ENCODE data around the gene TCERG1. TPM values are rescaled to one million over a fixed set of nuclear protein-coding genes. Genes with fewer than 3 reads are reported as not detected.
A peak's percentile ranks its signal among the peaks of the same experiment; 100 is the strongest.

The TCERG1 gene
- total RNA-seq, 1 donor from 2014 or later: 32.6 TPM

GRCh38 chr5:146529984-146530383 is 82.9 kb downstream of the TCERG1 start:
- no peaks in the 10 kb centered on the region for H3K36me3 ChIP-seq (ENCODE audit: control insufficient read depth, insufficient read depth, low read length)
- no peak for FAIRE-seq
- no peaks in the 10 kb centered on the region for H3K27me3 ChIP-seq (ENCODE audit: control insufficient read depth, insufficient read depth, low read length)
- no peak for DNase-seq (ENCODE audit: low read depth)
- H3K4me3 ChIP-seq (ENCODE audit: low read depth, low read length): no peak overlapping the region
- TF ChIP-seq CTCF (IDR thresholded peaks at IDR 0.05; ENCODE audit: insufficient read depth, low read length, severe bottlenecking): no peak

GRCh38 chr5:146533260-146533857 is 86.2 kb downstream of the TCERG1 start:
- no peak for FAIRE-seq
- H3K36me3 ChIP-seq (ENCODE audit: control insufficient read depth, insufficient read depth, low read length): no peaks in the 10 kb centered on the region
- TF ChIP-seq CTCF (IDR thresholded peaks at IDR 0.05; ENCODE audit: insufficient read depth, low read length, severe bottlenecking): peak; percentile 87
- H3K4me3 ChIP-seq (ENCODE audit: low read depth, low read length): no peak overlapping the region
- no peaks in the 10 kb centered on the region for H3K27me3 ChIP-seq (ENCODE audit: control insufficient read depth, insufficient read depth, low read length)
- DNase-seq (ENCODE audit: low read depth): peak; percentile 63

- no peak for FAIRE-seq
- Histone ChIP-seq H3K4me3 (ENCODE audit: low read depth, low read length) (no peak overlapping the region), H3K27me3 (ENCODE audit: control insufficient read depth, insufficient read depth, low read length) (no peaks in the 10 kb centered on the region), H3K36me3 (ENCODE audit: control insufficient read depth, insufficient read depth, low read length) (no peaks in the 10 kb centered on the region)
- no peak for TF ChIP-seq CTCF (IDR thresholded peaks at IDR 0.05; ENCODE audit: insufficient read depth, low read length, severe bottlenecking)
- no peak for DNase-seq (ENCODE audit: low read depth)
Observed at GRCh38 chr5:146533882-146534281, 86.7 kb downstream of the TCERG1 start.

GRCh38 chr5:146538432-146538831 is 91.3 kb downstream of the TCERG1 start:
- FAIRE-seq: no peak
- TF ChIP-seq CTCF (IDR thresholded peaks at IDR 0.05; ENCODE audit: insufficient read depth, low read length, severe bottlenecking): no peak

GRCh38 chr5:146539973-146540372 is 92.8 kb downstream of the TCERG1 start:
- peak; percentile 76 for DNase-seq (ENCODE audit: low read depth)
- FAIRE-seq: no peak
- no peak overlapping the region for H3K4me3 ChIP-seq (ENCODE audit: low read depth, low read length)
- H3K27me3 ChIP-seq (ENCODE audit: control insufficient read depth, insufficient read depth, low read length): no peaks in the 10 kb centered on the region
- no peak for TF ChIP-seq CTCF (IDR thresholded peaks at IDR 0.05; ENCODE audit: insufficient read depth, low read length, severe bottlenecking)
- no peaks in the 10 kb centered on the region for H3K36me3 ChIP-seq (ENCODE audit: control insufficient read depth, insufficient read depth, low read length)

More at GRCh38 chr5:146538432-146538831, 91.3 kb downstream of the TCERG1 start:
- DNase-seq (ENCODE audit: low read depth): no peak
- Histone ChIP-seq H3K4me3 (ENCODE audit: low read depth, low read length) (no peak overlapping the region), H3K36me3 (ENCODE audit: control insufficient read depth, insufficient read depth, low read length) (no peaks in the 10 kb centered on the region), H3K27me3 (ENCODE audit: control insufficient read depth, insufficient read depth, low read length) (no peaks in the 10 kb centered on the region)

GRCh38 chr5:146540414-146540813 is 93.3 kb downstream of the TCERG1 start:
- Histone ChIP-seq H3K36me3 (ENCODE audit: control insufficient read depth, insufficient read depth, low read length) (no peaks in the 10 kb centered on the region), H3K27me3 (ENCODE audit: control insufficient read depth, insufficient read depth, low read length) (no peaks in the 10 kb centered on the region), H3K4me3 (ENCODE audit: low read depth, low read length) (no peak overlapping the region)
- FAIRE-seq (no peak), DNase-seq (ENCODE audit: low read depth) (peak; percentile 77)
- no peak for TF ChIP-seq CTCF (IDR thresholded peaks at IDR 0.05; ENCODE audit: insufficient read depth, low read length, severe bottlenecking)

Data from bronchial epithelial cell (primary cell).